ENCODE measurements around the gene RAB8A.

The RAB8A gene

DNA sequence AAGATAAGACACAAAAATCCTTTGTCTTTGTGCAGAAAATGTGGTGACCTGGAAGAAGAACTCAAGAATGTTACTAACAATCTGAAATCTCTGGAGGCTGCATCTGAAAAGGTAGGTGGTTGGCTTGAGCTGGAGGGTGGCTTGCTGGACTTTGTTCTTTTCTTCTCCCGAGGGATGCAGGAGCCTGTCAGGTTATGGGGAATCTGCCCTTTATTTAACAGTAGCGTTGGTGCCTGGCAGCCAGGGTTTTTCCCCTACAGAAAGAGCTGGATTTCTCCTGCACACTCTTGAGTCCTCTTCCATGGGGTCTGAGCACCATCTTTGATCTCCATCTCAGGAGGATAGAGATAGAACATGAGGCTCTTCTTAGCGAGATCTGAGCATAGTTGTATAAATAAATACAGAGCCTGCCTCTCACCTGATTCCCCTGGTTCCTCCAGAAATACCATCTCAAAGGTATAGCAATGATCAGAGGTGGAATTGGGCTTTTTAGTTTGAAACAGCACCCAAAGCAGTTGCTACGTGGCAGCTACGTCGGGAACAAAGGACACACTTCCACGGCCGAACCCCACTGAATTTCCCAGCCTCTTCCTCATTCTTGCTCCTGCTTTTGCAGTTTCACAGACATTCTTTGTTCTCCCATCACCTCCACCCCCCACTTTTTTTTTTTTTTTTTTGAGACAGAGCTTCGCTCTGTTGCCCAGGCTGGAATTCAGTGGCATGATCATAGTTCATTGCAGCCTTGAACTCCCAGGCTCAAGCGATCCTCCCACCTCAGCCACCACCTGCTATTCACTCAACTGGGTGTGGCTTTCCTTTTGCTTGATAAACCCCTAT, 22.5 kb upstream of the RAB8A start:
- no peak for TF ChIP-seq ARNT (IDR thresholded peaks at IDR 0.05)
- no peak for TF ChIP-seq CTBP1 (IDR thresholded peaks at IDR 0.05; ENCODE audit: borderline replicate concordance)
- no peak for TF ChIP-seq LEF1 (IDR thresholded peaks at IDR 0.05; ENCODE audit: borderline replicate concordance)
- TF ChIP-seq FOXA1 (IDR thresholded peaks at IDR 0.05): no peak
- TF ChIP-seq, protein P1, sequence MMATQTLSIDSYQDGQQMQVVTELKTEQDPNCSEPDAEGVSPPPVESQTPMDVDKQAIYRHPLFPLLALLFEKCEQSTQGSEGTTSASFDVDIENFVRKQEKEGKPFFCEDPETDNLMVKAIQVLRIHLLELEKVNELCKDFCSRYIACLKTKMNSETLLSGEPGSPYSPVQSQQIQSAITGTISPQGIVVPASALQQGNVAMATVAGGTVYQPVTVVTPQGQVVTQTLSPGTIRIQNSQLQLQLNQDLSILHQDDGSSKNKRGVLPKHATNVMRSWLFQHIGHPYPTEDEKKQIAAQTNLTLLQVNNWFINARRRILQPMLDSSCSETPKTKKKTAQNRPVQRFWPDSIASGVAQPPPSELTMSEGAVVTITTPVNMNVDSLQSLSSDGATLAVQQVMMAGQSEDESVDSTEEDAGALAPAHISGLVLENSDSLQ (IDR thresholded peaks at IDR 0.05): no peak
- TF ChIP-seq ZNF384 (IDR thresholded peaks at IDR 0.05): no peak
- TF ChIP-seq NFRKB (IDR thresholded peaks at IDR 0.05): no peak
- TF ChIP-seq SP1 (IDR thresholded peaks at IDR 0.05): no peak
- ChIA-PET CTCF (interaction anchor here (0.8 kb wide), 1 partner anchor 16 kb away, joined by 4 read pairs; no protein-coding TSS in a partner anchor), POLR2A (no interaction called here)
- DNase-seq (ENCODE audit: extremely low spot score): no peak

DNA sequence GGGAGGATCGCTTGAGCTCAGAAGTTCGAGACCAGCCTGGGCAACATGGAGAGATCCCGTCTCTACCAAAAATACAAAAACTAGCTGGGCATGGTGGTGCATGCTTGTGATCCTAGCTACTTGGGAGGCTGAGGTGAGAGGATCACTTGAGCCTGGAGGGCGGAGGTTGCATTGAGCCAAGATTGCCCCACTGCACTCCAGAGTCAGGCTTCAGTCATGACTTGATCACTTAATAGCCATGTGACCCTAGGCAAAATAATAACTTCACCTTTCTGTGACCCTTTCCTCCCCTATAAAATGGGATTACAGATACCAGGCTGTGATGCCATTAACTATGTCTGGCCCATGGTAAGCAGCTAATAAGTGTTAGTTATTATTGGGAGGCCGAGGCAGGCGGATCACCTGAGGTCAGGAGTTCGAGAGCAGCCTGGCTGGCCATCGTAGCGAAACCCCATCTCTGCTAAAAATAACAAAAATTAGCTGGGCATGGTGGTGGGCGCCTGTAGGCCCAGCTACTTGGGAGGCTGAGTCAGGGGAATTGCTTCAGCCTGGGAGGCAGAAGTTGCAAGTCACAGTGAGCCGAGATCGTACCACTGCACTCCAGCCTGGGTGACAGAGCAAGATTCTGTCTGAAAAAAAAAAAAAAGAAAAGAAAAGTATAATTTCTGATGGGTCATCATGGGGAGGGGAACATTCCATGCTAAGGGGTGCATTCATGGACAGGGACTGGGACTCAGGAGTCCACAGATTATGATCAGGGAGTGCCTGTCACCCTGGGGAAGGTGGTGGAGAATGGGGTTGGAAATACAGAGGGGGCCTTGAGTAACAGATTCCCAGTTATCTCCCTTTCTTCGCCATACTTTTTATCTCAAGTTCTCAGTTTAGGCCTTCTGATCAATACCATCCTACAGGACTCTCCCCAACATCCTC, 19.9 kb upstream of the RAB8A start:
- POLR2A ChIA-PET: no interaction called here

DNA sequence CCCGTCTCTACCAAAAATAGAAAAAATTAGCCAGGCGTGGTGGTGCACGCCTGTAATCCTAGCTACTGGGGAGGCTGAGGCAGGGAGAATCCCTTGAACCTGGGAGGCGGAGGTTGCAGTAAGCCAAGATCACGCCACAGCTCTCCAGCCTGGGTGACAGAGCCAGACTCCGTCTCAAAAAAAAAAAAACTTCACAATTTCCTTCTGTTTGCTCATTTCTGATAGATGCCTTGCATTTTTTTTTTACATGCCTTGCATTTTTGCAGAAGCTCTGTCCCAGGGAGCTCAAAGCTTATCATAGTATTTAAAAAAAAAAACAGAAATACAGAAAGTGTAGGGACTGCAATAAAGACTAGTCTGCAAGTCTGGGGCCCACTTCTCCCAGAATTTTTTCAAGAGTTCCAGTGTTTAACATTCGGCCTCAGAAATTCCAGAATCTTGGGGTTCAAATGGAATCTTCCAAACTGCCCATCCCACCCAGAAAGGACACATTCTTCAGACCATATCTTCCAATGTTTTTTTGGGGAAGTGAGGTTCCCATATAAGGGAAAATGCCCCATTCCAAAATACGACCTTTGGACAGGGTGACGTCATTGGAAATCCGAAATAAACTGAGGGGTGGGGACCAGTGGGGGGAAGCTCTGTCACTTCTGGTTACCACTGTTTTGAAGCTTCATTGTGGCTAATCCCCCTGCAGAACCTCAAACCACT, 17.2 kb upstream of the RAB8A start:
- POLR2A ChIA-PET: no interaction called here
- TF ChIP-seq NFRKB (IDR thresholded peaks at IDR 0.05) (no peak), FOXK2 (IDR thresholded peaks at IDR 0.05) (no peak), ELF4 (IDR thresholded peaks at IDR 0.05) (no peak), SP1 (IDR thresholded peaks at IDR 0.05) (no peak), L3MBTL2 (conservative IDR thresholded peaks at IDR 0.05) (no peak), BHLHE40 (IDR thresholded peaks at IDR 0.05; ENCODE audit: borderline replicate concordance) (no peak), ARNT (IDR thresholded peaks at IDR 0.05) (no peak), LEF1 (IDR thresholded peaks at IDR 0.05; ENCODE audit: borderline replicate concordance) (no peak), HDGF (IDR thresholded peaks at IDR 0.05; ENCODE audit: borderline replicate concordance) (no peak), TARDBP (IDR thresholded peaks at IDR 0.05) (no peak), ZNF384 (IDR thresholded peaks at IDR 0.05) (no peak), FOXM1 (IDR thresholded peaks at IDR 0.05; ENCODE audit: borderline replicate concordance) (no peak), SUZ12 (IDR thresholded peaks at IDR 0.05) (no peak), FOXA1 (IDR thresholded peaks at IDR 0.05) (no peak), CTBP1 (IDR thresholded peaks at IDR 0.05; ENCODE audit: borderline replicate concordance) (no peak)
- TF ChIP-seq, protein P1 (IDR thresholded peaks at IDR 0.05): no peak
- CTCF ChIA-PET: no interaction called here

More for the DNA sequence above, 19.9 kb upstream of the RAB8A start:
- TF ChIP-seq FOXM1 (IDR thresholded peaks at IDR 0.05; ENCODE audit: borderline replicate concordance): no peak
- no peak for TF ChIP-seq TARDBP (IDR thresholded peaks at IDR 0.05)
- no peak for TF ChIP-seq LEF1 (IDR thresholded peaks at IDR 0.05; ENCODE audit: borderline replicate concordance)
- TF ChIP-seq HDGF (IDR thresholded peaks at IDR 0.05; ENCODE audit: borderline replicate concordance): no peak
- TF ChIP-seq, protein P1 (IDR thresholded peaks at IDR 0.05): no peak
- no peak for TF ChIP-seq ZNF384 (IDR thresholded peaks at IDR 0.05)
- no peak for TF ChIP-seq BHLHE40 (IDR thresholded peaks at IDR 0.05; ENCODE audit: borderline replicate concordance)
- TF ChIP-seq L3MBTL2 (conservative IDR thresholded peaks at IDR 0.05): no peak
- no peak for TF ChIP-seq SP1 (IDR thresholded peaks at IDR 0.05)
- no peak for TF ChIP-seq CTBP1 (IDR thresholded peaks at IDR 0.05; ENCODE audit: borderline replicate concordance)
- no peak for TF ChIP-seq FOXA1 (IDR thresholded peaks at IDR 0.05)
- no peak for TF ChIP-seq ARNT (IDR thresholded peaks at IDR 0.05)
- CTCF ChIA-PET: no interaction called here
- DNase-seq (ENCODE audit: extremely low spot score): no peak

GRCh38 chr19:16095071-16095571, 16.6 kb upstream of the RAB8A start:
- TF ChIP-seq SUZ12 (IDR thresholded peaks at IDR 0.05): no peak
- TF ChIP-seq NFRKB (IDR thresholded peaks at IDR 0.05): no peak
- no peak for TF ChIP-seq FOXA1 (IDR thresholded peaks at IDR 0.05)
- no peak for TF ChIP-seq ARNT (IDR thresholded peaks at IDR 0.05)
- no peak for TF ChIP-seq L3MBTL2 (conservative IDR thresholded peaks at IDR 0.05)
- TF ChIP-seq BHLHE40 (IDR thresholded peaks at IDR 0.05; ENCODE audit: borderline replicate concordance): no peak
- no peak for TF ChIP-seq CTBP1 (IDR thresholded peaks at IDR 0.05; ENCODE audit: borderline replicate concordance)
- TF ChIP-seq FOXM1 (IDR thresholded peaks at IDR 0.05; ENCODE audit: borderline replicate concordance): no peak
- no peak for DNase-seq (ENCODE audit: extremely low spot score)
- ChIA-PET CTCF (no interaction called here), POLR2A (no interaction called here)

More for the DNA sequence above, 17.2 kb upstream of the RAB8A start:
- no peak for DNase-seq (ENCODE audit: extremely low spot score)

DNA sequence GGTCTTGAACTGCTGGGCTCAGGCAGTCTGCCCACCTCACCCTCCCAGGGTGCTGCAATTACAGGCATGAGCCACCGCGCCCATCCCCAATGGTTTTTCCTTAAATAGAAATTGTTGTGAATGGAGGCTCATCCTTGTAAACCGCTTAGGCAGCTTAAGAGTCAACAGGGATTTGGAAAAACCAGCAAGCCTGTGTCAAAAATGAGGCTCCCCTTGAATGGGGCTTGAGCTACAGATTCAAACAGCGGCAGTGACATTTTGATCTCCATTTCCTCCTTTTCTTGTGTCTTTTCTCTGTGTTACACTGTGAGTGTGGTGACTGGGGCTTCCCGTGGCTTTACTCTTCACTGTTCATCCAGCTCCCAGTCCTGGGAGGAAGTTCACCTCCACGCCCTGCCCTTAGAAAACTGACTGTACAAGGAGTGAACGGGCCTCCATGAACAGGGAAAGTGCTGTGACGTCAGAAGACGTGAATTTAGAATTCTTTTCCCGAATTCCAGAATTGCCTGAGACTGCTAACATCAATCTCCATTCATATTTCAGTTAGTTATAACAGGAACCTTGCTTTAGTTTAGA, 15.3 kb upstream of the RAB8A start:
- no peak for DNase-seq (ENCODE audit: extremely low spot score)
- TF ChIP-seq ZNF384 (IDR thresholded peaks at IDR 0.05): no peak
- no peak for TF ChIP-seq ELF4 (IDR thresholded peaks at IDR 0.05)
- no peak for TF ChIP-seq FOXA1 (IDR thresholded peaks at IDR 0.05)
- TF ChIP-seq, protein P1 (IDR thresholded peaks at IDR 0.05): no peak
- TF ChIP-seq ARNT (IDR thresholded peaks at IDR 0.05): no peak
- TF ChIP-seq FOXK2 (IDR thresholded peaks at IDR 0.05): no peak
- no peak for TF ChIP-seq TARDBP (IDR thresholded peaks at IDR 0.05)
- no peak for TF ChIP-seq L3MBTL2 (conservative IDR thresholded peaks at IDR 0.05)
- TF ChIP-seq CTBP1 (IDR thresholded peaks at IDR 0.05; ENCODE audit: borderline replicate concordance): no peak
- TF ChIP-seq SP1 (IDR thresholded peaks at IDR 0.05): no peak
- TF ChIP-seq SUZ12 (IDR thresholded peaks at IDR 0.05): no peak
- TF ChIP-seq FOXM1 (IDR thresholded peaks at IDR 0.05; ENCODE audit: borderline replicate concordance): no peak
- TF ChIP-seq BHLHE40 (IDR thresholded peaks at IDR 0.05; ENCODE audit: borderline replicate concordance): no peak
- TF ChIP-seq LEF1 (IDR thresholded peaks at IDR 0.05; ENCODE audit: borderline replicate concordance): no peak
- no peak for TF ChIP-seq NFRKB (IDR thresholded peaks at IDR 0.05)
- no peak for TF ChIP-seq HDGF (IDR thresholded peaks at IDR 0.05; ENCODE audit: borderline replicate concordance)
- POLR2A ChIA-PET: no interaction called here
- CTCF ChIA-PET: no interaction called here

All from HEK293T (cell line).